Measurements from ENCODE around the gene MYO5C.
"Not testable (repeated sequence)": the region's sequence is repeated elsewhere in the genome, so short reads cannot be mapped to it uniquely, and the experiment has no call there.

Gene MYO5C

DNA sequence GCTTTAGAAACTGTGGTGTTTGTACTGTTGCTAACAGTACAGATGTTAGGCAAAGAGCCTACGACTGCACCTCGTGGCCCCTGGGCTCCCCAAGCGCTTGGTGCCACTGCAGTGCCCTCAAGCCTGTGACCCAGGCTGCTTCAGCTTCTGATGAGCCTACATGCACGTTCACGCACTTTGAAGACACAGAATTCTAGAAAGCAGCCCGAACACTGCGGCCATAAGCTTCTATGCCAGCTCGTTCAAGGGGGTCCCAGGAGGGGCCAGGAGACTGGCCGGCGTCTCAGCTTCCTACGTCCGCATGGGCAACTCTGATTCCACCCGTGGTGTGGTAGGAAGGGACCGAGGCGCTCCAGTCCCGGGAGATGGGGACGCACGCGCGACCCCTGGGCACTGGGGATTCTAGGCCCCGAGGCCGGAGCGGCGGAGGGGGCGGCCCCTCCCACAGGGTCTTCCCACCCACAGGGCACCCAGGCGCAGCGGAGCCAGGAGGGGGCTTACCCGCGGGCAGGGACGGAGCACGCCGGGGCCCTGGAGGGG is 653 bp downstream of the MYO5C start:
- H3K4me3 Mint-ChIP-seq: peak overlapping the region; percentile 45
- peaks cover 3% of the 10 kb centered on the region for H3K36me3 Mint-ChIP-seq (ENCODE audit: insufficient read depth)
- H3K27ac Mint-ChIP-seq (ENCODE audit: low read depth): no peak overlapping the region
- ATAC-seq (replicated peaks; ENCODE audit: extremely low read depth, poor library complexity, severe bottlenecking): no peak
- H3K27me3 Mint-ChIP-seq: peaks cover 39% of the 10 kb centered on the region
- no peaks in the 10 kb centered on the region for H3K9me3 Mint-ChIP-seq
- no peaks in the 10 kb centered on the region for H3K4me1 Mint-ChIP-seq
- DNase-seq (ENCODE audit: low spot score in 2 of 2): no peak

- Mint-ChIP-seq H3K27me3 (peaks cover 39% of the 10 kb centered on the region), H3K4me1 (no peaks in the 10 kb centered on the region), H3K4me3 (no peak overlapping the region), H3K36me3 (ENCODE audit: insufficient read depth) (peaks cover 3% of the 10 kb centered on the region), H3K9me3 (no peaks in the 10 kb centered on the region), H3K27ac (ENCODE audit: low read depth) (no peak overlapping the region)
- no peak for DNase-seq (ENCODE audit: low spot score in 2 of 2)
- ATAC-seq (replicated peaks; ENCODE audit: extremely low read depth, poor library complexity, severe bottlenecking): no peak
Measured at GRCh38 chr15:52292780-52293392, 2.7 kb downstream of the MYO5C start.

- peaks cover 34% of the 10 kb centered on the region for H3K27me3 Mint-ChIP-seq
- H3K4me3 Mint-ChIP-seq: no peak overlapping the region
- ATAC-seq (replicated peaks; ENCODE audit: extremely low read depth, poor library complexity, severe bottlenecking) (no peak), DNase-seq (ENCODE audit: low spot score in 2 of 2) (no peak)
- H3K27ac Mint-ChIP-seq (ENCODE audit: low read depth): no peak overlapping the region
- H3K9me3 Mint-ChIP-seq: no peaks in the 10 kb centered on the region
- H3K4me1 Mint-ChIP-seq: no peaks in the 10 kb centered on the region
- H3K36me3 Mint-ChIP-seq (ENCODE audit: insufficient read depth): peaks cover 2% of the 10 kb centered on the region
Measured at GRCh38 chr15:52291204-52291603, 4.4 kb downstream of the MYO5C start.

DNA sequence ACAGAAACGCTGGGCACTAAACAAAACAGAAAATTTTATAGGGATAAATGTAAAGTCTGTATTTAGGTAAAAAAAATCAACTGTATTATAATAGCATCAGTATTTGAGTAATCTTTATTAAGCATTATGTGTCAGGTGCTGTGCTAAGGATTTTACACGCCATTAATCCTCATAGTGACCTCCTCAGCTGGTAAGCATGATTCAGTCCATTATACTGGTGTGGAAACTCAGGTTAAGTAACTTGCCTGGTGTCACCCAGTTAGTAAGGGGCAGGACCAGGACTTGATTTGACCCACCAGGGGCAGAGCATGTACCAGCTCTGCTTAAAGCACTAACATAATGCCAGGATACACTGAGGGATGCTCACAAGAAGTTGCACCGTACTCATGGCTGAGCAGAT is 4.8 kb downstream of the MYO5C start:
- H3K27ac Mint-ChIP-seq (ENCODE audit: low read depth): no peak overlapping the region
- no peak for DNase-seq (ENCODE audit: low spot score in 2 of 2)

GRCh38 chr15:52290329-52290728 is 5.3 kb downstream of the MYO5C start:
- Mint-ChIP-seq H3K27me3 (peaks cover 32% of the 10 kb centered on the region), H3K9me3 (no peaks in the 10 kb centered on the region), H3K4me3 (no peak overlapping the region), H3K27ac (ENCODE audit: low read depth) (no peak overlapping the region), H3K36me3 (ENCODE audit: insufficient read depth) (peaks cover 2% of the 10 kb centered on the region), H3K4me1 (no peaks in the 10 kb centered on the region)
- ATAC-seq (replicated peaks; ENCODE audit: extremely low read depth, poor library complexity, severe bottlenecking) (no peak), DNase-seq (ENCODE audit: low spot score in 2 of 2) (no peak)

More for the DNA sequence above, 4.8 kb downstream of the MYO5C start:
- Mint-ChIP-seq H3K36me3 (ENCODE audit: insufficient read depth) (peaks cover 2% of the 10 kb centered on the region), H3K9me3 (no peaks in the 10 kb centered on the region), H3K27me3 (peaks cover 32% of the 10 kb centered on the region), H3K4me3 (no peak overlapping the region), H3K4me1 (no peaks in the 10 kb centered on the region)
- no peak for ATAC-seq (replicated peaks; ENCODE audit: extremely low read depth, poor library complexity, severe bottlenecking)

DNA sequence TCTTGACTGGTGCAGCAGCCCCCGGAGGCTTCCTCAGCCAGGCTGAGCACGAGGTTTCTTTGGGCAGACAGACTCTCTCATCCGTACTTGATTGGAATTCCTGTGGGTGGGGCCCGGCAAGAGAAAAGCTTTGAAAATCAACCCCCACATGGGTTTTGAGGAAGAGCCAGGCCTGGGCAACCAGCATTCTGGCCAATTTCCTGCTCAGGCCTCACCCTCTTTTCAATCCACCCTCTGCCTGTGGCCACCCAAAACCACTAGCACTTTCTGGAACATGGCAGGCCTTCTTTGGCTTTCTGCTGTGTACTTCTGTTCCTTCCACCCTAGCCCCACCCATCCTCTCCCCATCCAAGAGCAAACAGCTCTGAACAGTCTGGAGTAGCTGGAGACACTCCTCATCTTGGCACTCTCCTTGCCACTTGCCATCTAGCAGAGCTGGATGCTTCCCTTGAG is 5.9 kb downstream of the MYO5C start:
- DNase-seq (ENCODE audit: low spot score in 2 of 2): no peak
- Mint-ChIP-seq H3K27ac (ENCODE audit: low read depth) (no peak overlapping the region), H3K4me3 (no peak overlapping the region)

GRCh38 chr15:52288986-52289385 is 6.6 kb downstream of the MYO5C start:
- Mint-ChIP-seq H3K36me3 (ENCODE audit: insufficient read depth) (peaks cover 2% of the 10 kb centered on the region), H3K9me3 (no peaks in the 10 kb centered on the region), H3K4me3 (no peak overlapping the region), H3K27ac (ENCODE audit: low read depth) (no peak overlapping the region), H3K4me1 (no peaks in the 10 kb centered on the region), H3K27me3 (peaks cover 28% of the 10 kb centered on the region)
- DNase-seq (ENCODE audit: low spot score in 2 of 2) (no peak), ATAC-seq (replicated peaks; ENCODE audit: extremely low read depth, poor library complexity, severe bottlenecking) (no peak)

More for the DNA sequence above, 5.9 kb downstream of the MYO5C start:
- Mint-ChIP-seq H3K27me3 (peaks cover 29% of the 10 kb centered on the region), H3K36me3 (ENCODE audit: insufficient read depth) (peaks cover 2% of the 10 kb centered on the region), H3K9me3 (no peaks in the 10 kb centered on the region), H3K4me1 (no peaks in the 10 kb centered on the region)
- no peak for ATAC-seq (replicated peaks; ENCODE audit: extremely low read depth, poor library complexity, severe bottlenecking)

DNA sequence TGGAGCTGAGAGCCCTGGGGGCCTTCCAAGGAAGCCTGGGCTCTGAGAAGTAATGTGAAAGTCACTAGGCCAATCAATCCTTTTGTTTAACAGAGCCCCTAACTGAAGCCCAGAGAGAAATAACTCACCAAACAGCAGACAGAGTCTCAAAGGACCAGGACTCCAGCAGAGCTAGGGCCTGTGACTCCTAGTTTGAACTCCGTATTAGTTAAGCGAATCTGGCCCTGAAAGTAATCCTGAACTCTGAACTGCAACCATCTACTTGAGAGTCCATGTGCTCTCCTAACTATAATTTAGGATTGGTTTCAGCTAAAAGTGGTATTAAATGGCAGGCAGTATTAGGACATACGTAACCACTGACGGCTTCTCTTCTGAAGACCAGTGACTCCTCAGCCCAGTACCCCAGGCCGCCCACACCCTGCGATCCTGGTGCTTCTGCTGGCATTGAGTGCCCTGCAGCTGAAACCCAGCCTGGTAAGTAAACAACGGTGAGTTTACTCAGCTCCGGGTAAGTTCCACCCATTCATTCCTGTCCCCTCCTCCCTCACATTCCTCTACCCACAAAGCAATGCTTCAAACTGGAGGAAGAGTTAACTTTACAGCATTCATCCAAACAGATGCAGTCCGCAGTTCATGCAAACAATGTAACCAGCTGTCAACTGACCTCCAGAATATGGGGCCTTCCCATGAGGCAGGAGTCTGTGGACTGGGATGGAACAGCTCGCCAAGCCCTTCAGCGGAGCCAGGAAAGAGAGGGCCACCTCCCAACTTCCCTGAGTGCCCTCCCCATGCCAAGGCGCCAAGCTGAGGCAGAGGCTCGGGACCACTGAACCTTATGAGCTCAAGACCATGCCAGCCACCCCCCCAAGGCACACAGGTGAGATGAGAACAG is 7.3 kb downstream of the MYO5C start:
- ATAC-seq (replicated peaks; ENCODE audit: extremely low read depth, poor library complexity, severe bottlenecking): no peak

DNA sequence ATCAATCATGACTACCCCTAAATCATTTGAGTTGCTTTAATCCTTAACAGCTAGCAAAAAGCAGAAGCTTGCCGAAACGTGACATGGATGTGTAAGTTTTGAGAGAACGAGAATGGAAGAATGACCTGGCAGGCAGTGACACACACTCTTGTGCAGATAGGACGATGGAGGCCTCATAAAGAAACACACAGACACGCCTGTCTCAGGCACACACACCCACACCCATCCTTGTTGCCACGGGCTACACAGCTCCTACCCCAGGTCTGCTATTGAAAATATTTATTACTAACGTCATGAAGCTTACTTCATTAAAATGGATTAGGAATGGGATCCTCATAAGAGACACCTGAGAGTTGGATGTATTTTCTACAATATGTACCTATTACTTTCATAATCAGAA is 8.5 kb downstream of the MYO5C start:
- no peaks in the 10 kb centered on the region for H3K4me1 Mint-ChIP-seq
- ATAC-seq (replicated peaks; ENCODE audit: extremely low read depth, poor library complexity, severe bottlenecking): no peak
- peaks cover 28% of the 10 kb centered on the region for H3K27me3 Mint-ChIP-seq
- no peak for DNase-seq (ENCODE audit: low spot score in 2 of 2)
- H3K9me3 Mint-ChIP-seq: no peaks in the 10 kb centered on the region
- no peak overlapping the region for H3K27ac Mint-ChIP-seq (ENCODE audit: low read depth)
- H3K36me3 Mint-ChIP-seq (ENCODE audit: insufficient read depth): peaks cover 2% of the 10 kb centered on the region
- no peak overlapping the region for H3K4me3 Mint-ChIP-seq

More for the DNA sequence above, 7.3 kb downstream of the MYO5C start:
- H3K27ac Mint-ChIP-seq (ENCODE audit: low read depth): no peak overlapping the region
- DNase-seq (ENCODE audit: low spot score in 2 of 2): no peak
- peaks cover 2% of the 10 kb centered on the region for H3K36me3 Mint-ChIP-seq (ENCODE audit: insufficient read depth)
- H3K4me3 Mint-ChIP-seq: no peak overlapping the region
- H3K27me3 Mint-ChIP-seq: peaks cover 28% of the 10 kb centered on the region
- H3K9me3 Mint-ChIP-seq: no peaks in the 10 kb centered on the region
- no peaks in the 10 kb centered on the region for H3K4me1 Mint-ChIP-seq

DNA sequence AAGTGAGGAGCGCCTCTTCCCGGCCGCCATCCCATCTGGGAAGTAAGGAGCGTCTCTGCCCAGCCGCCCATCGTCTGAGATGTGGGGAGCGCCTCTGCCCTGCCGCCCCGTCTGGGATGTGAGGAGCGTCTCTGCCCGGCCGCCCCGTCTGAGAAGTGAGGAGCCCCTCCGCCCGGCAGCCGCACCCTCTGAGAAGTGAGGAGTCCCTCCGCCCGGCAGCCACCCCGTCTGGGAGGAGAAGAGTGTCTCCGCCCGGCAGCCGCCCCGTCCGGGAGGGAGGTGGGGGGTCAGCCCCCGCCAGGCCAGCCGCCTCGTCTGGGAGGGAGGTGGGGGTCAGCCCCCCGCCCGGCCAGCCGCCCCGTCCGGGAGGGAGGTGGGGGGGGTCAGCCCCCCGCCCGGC is 9.7 kb downstream of the MYO5C start:
- not testable (repeated sequence) for H3K36me3 Mint-ChIP-seq (ENCODE audit: insufficient read depth); DNase-seq (ENCODE audit: low spot score in 2 of 2); H3K27ac Mint-ChIP-seq (ENCODE audit: low read depth); H3K4me3 Mint-ChIP-seq; ATAC-seq (replicated peaks; ENCODE audit: extremely low read depth, poor library complexity, severe bottlenecking); H3K9me3 Mint-ChIP-seq; H3K4me1 Mint-ChIP-seq
- H3K27me3 Mint-ChIP-seq: peaks cover 30% of the 10 kb centered on the region

- Mint-ChIP-seq H3K4me1 (no peaks in the 10 kb centered on the region), H3K27me3 (peaks cover 30% of the 10 kb centered on the region), H3K4me3 (no peak overlapping the region), H3K9me3 (no peaks in the 10 kb centered on the region), H3K27ac (ENCODE audit: low read depth) (no peak overlapping the region), H3K36me3 (ENCODE audit: insufficient read depth) (no peaks in the 10 kb centered on the region)
- ATAC-seq (replicated peaks; ENCODE audit: extremely low read depth, poor library complexity, severe bottlenecking) (no peak), DNase-seq (ENCODE audit: low spot score in 2 of 2) (no peak)
Measured at GRCh38 chr15:52284164-52284563, 11.4 kb downstream of the MYO5C start.

DNA sequence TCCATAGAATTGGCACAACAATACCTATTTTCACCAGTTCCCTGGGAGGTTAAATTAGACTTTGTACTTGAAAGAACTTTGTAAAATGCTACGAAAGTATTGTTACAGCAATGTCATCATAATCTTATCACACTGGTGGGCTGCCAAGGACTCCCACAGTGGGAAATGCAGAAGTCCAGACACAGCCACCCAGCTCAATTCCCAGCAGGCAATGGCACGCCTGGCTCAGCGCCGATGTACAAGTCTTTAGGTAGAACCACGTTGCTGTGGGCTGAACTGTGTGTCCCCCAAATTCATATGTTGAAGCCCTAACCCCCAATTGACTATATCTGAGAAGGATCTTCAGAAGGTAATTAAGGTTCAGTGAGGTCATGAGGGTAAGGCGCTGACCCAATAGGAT is 12.3 kb downstream of the MYO5C start:
- H3K4me1 Mint-ChIP-seq: no peaks in the 10 kb centered on the region
- ATAC-seq (replicated peaks; ENCODE audit: extremely low read depth, poor library complexity, severe bottlenecking) (no peak), DNase-seq (ENCODE audit: low spot score in 2 of 2) (no peak)
- no peaks in the 10 kb centered on the region for H3K36me3 Mint-ChIP-seq (ENCODE audit: insufficient read depth)
- no peak overlapping the region for H3K27ac Mint-ChIP-seq (ENCODE audit: low read depth)
- no peaks in the 10 kb centered on the region for H3K9me3 Mint-ChIP-seq
- H3K27me3 Mint-ChIP-seq: peaks cover 30% of the 10 kb centered on the region
- no peak overlapping the region for H3K4me3 Mint-ChIP-seq

DNA sequence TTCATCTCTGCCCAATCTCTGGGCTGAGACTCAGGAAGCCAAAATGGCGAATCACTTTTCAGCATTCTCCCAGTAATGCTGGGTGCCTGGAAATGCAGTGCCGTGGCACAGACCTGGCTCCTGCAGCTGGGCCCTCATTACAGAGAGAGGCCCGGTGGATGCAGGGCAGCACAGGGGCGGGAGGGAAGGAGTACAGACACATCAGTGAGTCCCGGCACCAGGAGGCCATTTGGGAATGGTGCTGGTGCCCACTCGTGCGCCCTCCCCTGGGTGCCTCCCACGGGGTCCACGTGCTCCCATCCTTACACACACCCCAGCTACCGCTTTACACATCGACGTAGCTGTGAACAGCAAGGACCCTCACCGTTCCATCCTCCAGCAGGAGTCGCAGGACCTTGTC is 13.2 kb downstream of the MYO5C start:
- DNase-seq (ENCODE audit: low spot score in 2 of 2): no peak
- Mint-ChIP-seq H3K27me3 (peaks cover 30% of the 10 kb centered on the region), H3K4me3 (no peak overlapping the region), H3K9me3 (no peaks in the 10 kb centered on the region), H3K4me1 (no peaks in the 10 kb centered on the region), H3K27ac (ENCODE audit: low read depth) (no peak overlapping the region), H3K36me3 (ENCODE audit: insufficient read depth) (no peaks in the 10 kb centered on the region)
- no peak for ATAC-seq (replicated peaks; ENCODE audit: extremely low read depth, poor library complexity, severe bottlenecking)
